Measurements from ENCODE around the gene ABHD5.

Gene ABHD5

DNA sequence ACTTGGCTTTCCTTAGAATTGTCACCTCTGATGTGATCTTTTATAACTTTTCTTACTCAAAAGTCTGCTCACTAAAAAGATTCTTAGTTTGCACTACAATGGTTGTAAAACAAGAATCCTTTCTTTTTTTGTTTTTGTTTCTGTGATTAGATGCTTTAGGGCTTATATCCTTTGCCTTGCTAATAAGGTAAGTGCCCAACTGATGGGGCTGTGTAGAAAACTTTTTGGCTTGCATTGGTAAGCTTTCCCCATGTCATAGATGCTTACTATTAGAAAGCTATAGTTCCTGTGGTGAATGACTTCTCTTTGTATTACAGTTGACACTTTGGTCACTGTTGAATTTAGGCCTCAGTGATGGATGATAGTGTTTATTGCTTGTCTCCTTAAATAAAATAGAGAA, 5.1 kb downstream of the ABHD5 start:
- no peaks in the 10 kb centered on the region for H4K20me1 ChIP-seq (ENCODE audit: insufficient read depth, low read length)

GRCh38 chr3:43696441-43696840, 5.7 kb downstream of the ABHD5 start:
- Histone ChIP-seq H3K9me3 (replicated peaks; ENCODE audit: insufficient read depth, low read length) (no peaks in the 10 kb centered on the region), H3F3A (ENCODE audit: insufficient read depth, low read length) (no peaks in the 10 kb centered on the region), H3K4me2 (ENCODE audit: low read depth, low read length) (no peak overlapping the region), H3K79me2 (ENCODE audit: low read length) (peaks cover 74% of the 10 kb centered on the region), H3K9me2 (replicated peaks; ENCODE audit: insufficient read depth, low read length) (no peaks in the 10 kb centered on the region), H3K4me1 (ENCODE audit: low read length) (peaks cover 19% of the 10 kb centered on the region; the same call in 1 of the 2 replicates), H3K36me3 (replicated peaks; ENCODE audit: insufficient read depth, low read length) (0 out of 2 replicates have a peak, but pooled peaks cover 3% of the 10 kb centered on the region), H4K20me1 (ENCODE audit: insufficient read depth, low read length) (no peaks in the 10 kb centered on the region), H2AFZ (ENCODE audit: low read length) (no peak overlapping the region), H3K27ac (ENCODE audit: low read length) (no peak overlapping the region), H3K4me3 (ENCODE audit: low read length) (no peak overlapping the region), H3K9ac (ENCODE audit: low read length) (no peak overlapping the region), H3K27me3 (replicated peaks; ENCODE audit: insufficient read depth, low read length) (no peaks in the 10 kb centered on the region)
- no peak for DNase-seq
- no peak for TF ChIP-seq EZH2phosphoT487 (IDR thresholded peaks at IDR 0.05; ENCODE audit: low read length)
- TF ChIP-seq, protein P1, sequence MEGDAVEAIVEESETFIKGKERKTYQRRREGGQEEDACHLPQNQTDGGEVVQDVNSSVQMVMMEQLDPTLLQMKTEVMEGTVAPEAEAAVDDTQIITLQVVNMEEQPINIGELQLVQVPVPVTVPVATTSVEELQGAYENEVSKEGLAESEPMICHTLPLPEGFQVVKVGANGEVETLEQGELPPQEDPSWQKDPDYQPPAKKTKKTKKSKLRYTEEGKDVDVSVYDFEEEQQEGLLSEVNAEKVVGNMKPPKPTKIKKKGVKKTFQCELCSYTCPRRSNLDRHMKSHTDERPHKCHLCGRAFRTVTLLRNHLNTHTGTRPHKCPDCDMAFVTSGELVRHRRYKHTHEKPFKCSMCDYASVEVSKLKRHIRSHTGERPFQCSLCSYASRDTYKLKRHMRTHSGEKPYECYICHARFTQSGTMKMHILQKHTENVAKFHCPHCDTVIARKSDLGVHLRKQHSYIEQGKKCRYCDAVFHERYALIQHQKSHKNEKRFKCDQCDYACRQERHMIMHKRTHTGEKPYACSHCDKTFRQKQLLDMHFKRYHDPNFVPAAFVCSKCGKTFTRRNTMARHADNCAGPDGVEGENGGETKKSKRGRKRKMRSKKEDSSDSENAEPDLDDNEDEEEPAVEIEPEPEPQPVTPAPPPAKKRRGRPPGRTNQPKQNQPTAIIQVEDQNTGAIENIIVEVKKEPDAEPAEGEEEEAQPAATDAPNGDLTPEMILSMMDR (IDR thresholded peaks at IDR 0.05; ENCODE audit: low read length), result no peak
- TF ChIP-seq EZH2 (optimal IDR thresholded peaks at IDR 0.05; ENCODE audit: low read depth, low read length), result no peak

More for the DNA sequence above, 5.1 kb downstream of the ABHD5 start:
- Histone ChIP-seq H2AFZ (ENCODE audit: low read length) (no peak overlapping the region), H3K4me1 (ENCODE audit: low read length) (peaks cover 19% of the 10 kb centered on the region; the same call in 1 of the 2 replicates), H3K27ac (ENCODE audit: low read length) (no peak overlapping the region), H3K9ac (ENCODE audit: low read length) (no peak overlapping the region), H3K9me3 (replicated peaks; ENCODE audit: insufficient read depth, low read length) (no peaks in the 10 kb centered on the region), H3K79me2 (ENCODE audit: low read length) (peaks cover 74% of the 10 kb centered on the region), H3F3A (ENCODE audit: insufficient read depth, low read length) (peaks cover 5% of the 10 kb centered on the region; the same call in 1 of the 2 replicates), H3K4me3 (ENCODE audit: low read length) (no peak overlapping the region), H3K9me2 (replicated peaks; ENCODE audit: insufficient read depth, low read length) (no peaks in the 10 kb centered on the region), H3K4me2 (ENCODE audit: low read depth, low read length) (no peak overlapping the region), H3K27me3 (replicated peaks; ENCODE audit: insufficient read depth, low read length) (no peaks in the 10 kb centered on the region), H3K36me3 (replicated peaks; ENCODE audit: insufficient read depth, low read length) (no peaks in the 10 kb centered on the region)
- DNase-seq, result no peak
- TF ChIP-seq EZH2phosphoT487 (IDR thresholded peaks at IDR 0.05; ENCODE audit: low read length) (no peak), EZH2 (optimal IDR thresholded peaks at IDR 0.05; ENCODE audit: low read depth, low read length) (no peak)
- TF ChIP-seq, protein P1 (IDR thresholded peaks at IDR 0.05; ENCODE audit: low read length), result no peak

GRCh38 chr3:43696881-43697280, 6.1 kb downstream of the ABHD5 start:
- no peaks in the 10 kb centered on the region for H4K20me1 ChIP-seq (ENCODE audit: insufficient read depth, low read length)
- no peak overlapping the region for H3K4me3 ChIP-seq (ENCODE audit: low read length)
- no peak overlapping the region for H3K9ac ChIP-seq (ENCODE audit: low read length)
- peaks cover 71% of the 10 kb centered on the region for H3K79me2 ChIP-seq (ENCODE audit: low read length)
- no peaks in the 10 kb centered on the region for H3K9me3 ChIP-seq (replicated peaks; ENCODE audit: insufficient read depth, low read length)
- TF ChIP-seq EZH2phosphoT487 (IDR thresholded peaks at IDR 0.05; ENCODE audit: low read length), result no peak
- TF ChIP-seq, protein P1 (IDR thresholded peaks at IDR 0.05; ENCODE audit: low read length), result no peak
- no peak overlapping the region for H3K27ac ChIP-seq (ENCODE audit: low read length)
- H3K4me2 ChIP-seq (ENCODE audit: low read depth, low read length), result no peak overlapping the region
- no peak overlapping the region for H2AFZ ChIP-seq (ENCODE audit: low read length)
- peaks cover 19% of the 10 kb centered on the region; the same call in 1 of the 2 replicates for H3K4me1 ChIP-seq (ENCODE audit: low read length)
- no peaks in the 10 kb centered on the region for H3F3A ChIP-seq (ENCODE audit: insufficient read depth, low read length)
- no peaks in the 10 kb centered on the region for H3K9me2 ChIP-seq (replicated peaks; ENCODE audit: insufficient read depth, low read length)
- no peaks in the 10 kb centered on the region for H3K27me3 ChIP-seq (replicated peaks; ENCODE audit: insufficient read depth, low read length)
- H3K36me3 ChIP-seq (replicated peaks; ENCODE audit: insufficient read depth, low read length), result 0 out of 2 replicates have a peak, but pooled peaks cover 4% of the 10 kb centered on the region
- no peak for DNase-seq

Data from MM.1S (cell line).